ENCODE measurements around the gene ANKS1B. TPM values are rescaled to one million over a fixed set of nuclear protein-coding genes. Genes with fewer than 3 reads are reported as not detected.

Gene ANKS1B
- total RNA-seq, 1 experiment from 2014 or later: 15.1 TPM

GRCh38 chr12:99413751-99414150, 571.0 kb downstream of the ANKS1B start:
- no peak for DNase-seq (ENCODE audit: low read depth, low spot score)
- in situ Hi-C loops (cut with HindIII; ENCODE audit: low pct_unique_long_range_greater_than_20kb, low sequenced_read_pairs): no loop called here

- in situ Hi-C loops (cut with HindIII; ENCODE audit: low pct_unique_long_range_greater_than_20kb, low sequenced_read_pairs): no loop called here
- DNase-seq (ENCODE audit: low read depth, low spot score): no peak
Observed at GRCh38 chr12:99393763-99394162, 591.0 kb downstream of the ANKS1B start.

- DNase-seq (ENCODE audit: low read depth, low spot score): no peak
- in situ Hi-C loops (cut with HindIII; ENCODE audit: low pct_unique_long_range_greater_than_20kb, low sequenced_read_pairs): no loop called here
Observed at GRCh38 chr12:99392091-99392850, 592.5 kb downstream of the ANKS1B start.

- DNase-seq (ENCODE audit: low read depth, low spot score): peak; percentile 65
- in situ Hi-C loops (cut with HindIII; ENCODE audit: low pct_unique_long_range_greater_than_20kb, low sequenced_read_pairs): no loop called here
Observed at GRCh38 chr12:99390707-99391106, 594.0 kb downstream of the ANKS1B start.

GRCh38 chr12:99389751-99390150, 595.0 kb downstream of the ANKS1B start:
- no peak for DNase-seq (ENCODE audit: low read depth, low spot score)
- in situ Hi-C loops (cut with HindIII; ENCODE audit: low pct_unique_long_range_greater_than_20kb, low sequenced_read_pairs): no loop called here

GRCh38 chr12:99388671-99389195, 596.0 kb downstream of the ANKS1B start:
- DNase-seq (ENCODE audit: low read depth, low spot score): no peak
- in situ Hi-C loops (cut with HindIII; ENCODE audit: low pct_unique_long_range_greater_than_20kb, low sequenced_read_pairs): no loop called here

GRCh38 chr12:99387661-99388060, 597.1 kb downstream of the ANKS1B start:
- in situ Hi-C loops (cut with HindIII; ENCODE audit: low pct_unique_long_range_greater_than_20kb, low sequenced_read_pairs): no loop called here
- DNase-seq (ENCODE audit: low read depth, low spot score): no peak

- in situ Hi-C loops (cut with HindIII; ENCODE audit: low pct_unique_long_range_greater_than_20kb, low sequenced_read_pairs): no loop called here
Observed at GRCh38 chr12:99386907-99387306, 597.8 kb downstream of the ANKS1B start.

GRCh38 chr12:99383258-99383657, 601.5 kb downstream of the ANKS1B start:
- in situ Hi-C loops (cut with HindIII; ENCODE audit: low pct_unique_long_range_greater_than_20kb, low sequenced_read_pairs): no loop called here
- no peak for DNase-seq (ENCODE audit: low read depth, low spot score)

More at GRCh38 chr12:99386907-99387306, 597.8 kb downstream of the ANKS1B start:
- DNase-seq (ENCODE audit: low read depth, low spot score): peak; percentile 35

GRCh38 chr12:99381992-99382391, 602.7 kb downstream of the ANKS1B start:
- DNase-seq (ENCODE audit: low read depth, low spot score): no peak
- in situ Hi-C loops (cut with HindIII; ENCODE audit: low pct_unique_long_range_greater_than_20kb, low sequenced_read_pairs): no loop called here

GRCh38 chr12:99380701-99381100, 604.0 kb downstream of the ANKS1B start:
- no peak for DNase-seq (ENCODE audit: low read depth, low spot score)
- in situ Hi-C loops (cut with HindIII; ENCODE audit: low pct_unique_long_range_greater_than_20kb, low sequenced_read_pairs): no loop called here

- in situ Hi-C loops (cut with HindIII; ENCODE audit: low pct_unique_long_range_greater_than_20kb, low sequenced_read_pairs): no loop called here
- no peak for DNase-seq (ENCODE audit: low read depth, low spot score)
Observed at GRCh38 chr12:99374023-99374422, 610.7 kb downstream of the ANKS1B start.

GRCh38 chr12:99372257-99372920, 612.3 kb downstream of the ANKS1B start:
- DNase-seq (ENCODE audit: low read depth, low spot score): no peak
- in situ Hi-C loops (cut with HindIII; ENCODE audit: low pct_unique_long_range_greater_than_20kb, low sequenced_read_pairs): no loop called here

- in situ Hi-C loops (cut with HindIII; ENCODE audit: low pct_unique_long_range_greater_than_20kb, low sequenced_read_pairs): no loop called here
- no peak for DNase-seq (ENCODE audit: low read depth, low spot score)
Observed at GRCh38 chr12:99370421-99371138, 614.2 kb downstream of the ANKS1B start.

- in situ Hi-C loops (cut with HindIII; ENCODE audit: low pct_unique_long_range_greater_than_20kb, low sequenced_read_pairs): no loop called here
- DNase-seq (ENCODE audit: low read depth, low spot score): no peak
Observed at GRCh38 chr12:99367181-99367580, 617.6 kb downstream of the ANKS1B start.

GRCh38 chr12:99352269-99352668, 632.5 kb downstream of the ANKS1B start:
- in situ Hi-C loops (cut with HindIII; ENCODE audit: low pct_unique_long_range_greater_than_20kb, low sequenced_read_pairs): no loop called here
- no peak for DNase-seq (ENCODE audit: low read depth, low spot score)

- no peak for DNase-seq (ENCODE audit: low read depth, low spot score)
- in situ Hi-C loops (cut with HindIII; ENCODE audit: low pct_unique_long_range_greater_than_20kb, low sequenced_read_pairs): no loop called here
Observed at GRCh38 chr12:99343960-99344359, 640.8 kb downstream of the ANKS1B start.

GRCh38 chr12:99339663-99340062, 645.1 kb downstream of the ANKS1B start:
- in situ Hi-C loops (cut with HindIII; ENCODE audit: low pct_unique_long_range_greater_than_20kb, low sequenced_read_pairs): no loop called here
- no peak for DNase-seq (ENCODE audit: low read depth, low spot score)

All from SK-MEL-5 (cell line).